Measurements from ENCODE around the gene GPER1.
"Not testable (repeated sequence)": the region's sequence is repeated elsewhere in the genome, so short reads cannot be mapped to it uniquely, and the experiment has no call there.

GPER1 gene

GRCh38 chr7:1105189-1105588 is 17.3 kb downstream of the GPER1 start:
- DNase-seq: no peak

- DNase-seq: no peak
Measured at GRCh38 chr7:1106063-1106792, 18.3 kb downstream of the GPER1 start.

- no peak for DNase-seq
Measured at GRCh38 chr7:1106793-1107421, 19.0 kb downstream of the GPER1 start.

- no peak for DNase-seq
Measured at GRCh38 chr7:1108264-1108920, 20.5 kb downstream of the GPER1 start.

GRCh38 chr7:1109581-1110310 is 21.8 kb downstream of the GPER1 start:
- DNase-seq: no peak

- DNase-seq: no peak
Measured at GRCh38 chr7:1110358-1110757, 22.4 kb downstream of the GPER1 start.

- DNase-seq: no peak
Measured at GRCh38 chr7:1111156-1111555, 23.2 kb downstream of the GPER1 start.

- no peak for DNase-seq
Measured at GRCh38 chr7:1112109-1112508, 24.2 kb downstream of the GPER1 start.

GRCh38 chr7:1112625-1113547 is 25.0 kb downstream of the GPER1 start:
- no peak for DNase-seq

GRCh38 chr7:1113548-1113885 is 25.6 kb downstream of the GPER1 start:
- no peak for DNase-seq

GRCh38 chr7:1114088-1114487 is 26.2 kb downstream of the GPER1 start:
- no peak for DNase-seq

- no peak for DNase-seq
Measured at GRCh38 chr7:1114505-1114904, 26.6 kb downstream of the GPER1 start.

GRCh38 chr7:1115171-1116045 is 27.5 kb downstream of the GPER1 start:
- not testable (repeated sequence) for DNase-seq

GRCh38 chr7:1116383-1117008 is 28.6 kb downstream of the GPER1 start:
- DNase-seq: not testable (repeated sequence)

- DNase-seq: no peak
Measured at GRCh38 chr7:1117321-1117928, 29.5 kb downstream of the GPER1 start.

GRCh38 chr7:1119201-1119600 is 31.3 kb downstream of the GPER1 start:
- no peak for DNase-seq

- DNase-seq: no peak
Measured at GRCh38 chr7:1120791-1121190, 32.9 kb downstream of the GPER1 start.

GRCh38 chr7:1121476-1121875 is 33.6 kb downstream of the GPER1 start:
- no peak for DNase-seq

GRCh38 chr7:1121886-1122831 is 34.2 kb downstream of the GPER1 start:
- DNase-seq: no peak
